Upper lobe of right lung (tissue), 1 donor: ENCODE data around the gene HSPA13. TPM values are rescaled to one million over a fixed set of nuclear protein-coding genes. Genes with fewer than 3 reads are reported as not detected.
"Not testable (repeated sequence)": the region's sequence is repeated elsewhere in the genome, so short reads cannot be mapped to it uniquely, and the experiment has no call there.

ENCODE experiments used
- ATAC-seq: fragments of 200-7000 bp; cut with Tn5 transposase; one replicate; pipeline ENCODE4 v1.9.1; 2020; ENCODE audit warnings: mild to moderate bottlenecking, moderate library complexity
- DNase-seq: peaks from one replicate; pipeline ENCODE4 v3.0.0-alpha.2; 2020
- H3K27ac ChIP-seq: fragments of 200-600 bp; one replicate; pipeline ENCODE4 v1.8.0; 2022
- H3K27me3 ChIP-seq: fragments of 200-600 bp; one replicate; pipeline ENCODE4 v1.8.0; 2022; ENCODE audit warnings: mild to moderate bottlenecking
- H3K36me3 ChIP-seq: fragments of 200-600 bp; one replicate; pipeline ENCODE4 v1.8.0; 2022
- H3K4me1 ChIP-seq: fragments of 200-600 bp; one replicate; pipeline ENCODE4 v1.8.0; 2022
- H3K4me3 ChIP-seq: fragments of 200-600 bp; one replicate; pipeline ENCODE4 v1.8.0; 2022; ENCODE audit warnings: mild to moderate bottlenecking
- H3K9me3 ChIP-seq: fragments of 200-600 bp; one replicate; pipeline ENCODE4 v1.8.0; 2022
- CTCF ChIP-seq: fragments of 200-600 bp; IDR thresholded peaks from one replicate; pipeline ENCODE4 v1.8.0; 2022; ENCODE audit warnings: antibody characterized with exemption
- intact Hi-C: fragments of 100-400 bp; cut with DNase I; formaldehyde crosslinking; loops from one replicate; pipeline ENCODE4 v1.11.0; 2022
- total RNA-seq: library from RNA; stranded (reverse); fragmentation: NEBNext Ultra II Directional; extraction: Animal tissue kit (Norgen Biotek cat#: 25700); gene quantifications from one replicate; pipeline ENCODE4 v1.2.1, GENCODE V29; 2021
- donor health status: DM: no; HTN: yes; CAD: no; lungs with severe emphysema.

Gene HSPA13
- total RNA-seq, 1 donor from 2014 or later: 24.9 TPM

GRCh38 chr21:14353726-14354125 is 29.2 kb downstream of the HSPA13 start:
- Histone ChIP-seq H3K4me3 (no peak overlapping the region), H3K9me3 (no peaks in the 10 kb centered on the region), H3K27me3 (no peaks in the 10 kb centered on the region), H3K36me3 (no peaks in the 10 kb centered on the region), H3K4me1 (no peaks in the 10 kb centered on the region), H3K27ac (no peak overlapping the region)
- DNase-seq (no peak), ATAC-seq (no peak)
- intact Hi-C loops: no loop called here
- TF ChIP-seq CTCF: no peak

GRCh38 chr21:14353231-14353630 is 29.7 kb downstream of the HSPA13 start:
- Histone ChIP-seq H3K9me3 (no peaks in the 10 kb centered on the region), H3K27ac (no peak overlapping the region), H3K36me3 (no peaks in the 10 kb centered on the region), H3K4me1 (no peaks in the 10 kb centered on the region), H3K27me3 (no peaks in the 10 kb centered on the region), H3K4me3 (no peak overlapping the region)
- intact Hi-C loops: no loop called here
- no peak for DNase-seq
- TF ChIP-seq CTCF: no peak
- no peak for ATAC-seq

- DNase-seq, H3K36me3 ChIP-seq, H3K4me3 ChIP-seq, H3K9me3 ChIP-seq, H3K4me1 ChIP-seq, intact Hi-C loops, ATAC-seq, H3K27ac ChIP-seq, H3K27me3 ChIP-seq: not testable (repeated sequence)
Measured at GRCh38 chr21:14327346-14327745, 55.6 kb downstream of the HSPA13 start.

GRCh38 chr21:14325595-14325994 is 57.4 kb downstream of the HSPA13 start:
- ATAC-seq: no peak
- H3K27me3 ChIP-seq: no peaks in the 10 kb centered on the region
- no peaks in the 10 kb centered on the region for H3K4me1 ChIP-seq
- no peak for TF ChIP-seq CTCF
- no peak overlapping the region for H3K27ac ChIP-seq
- H3K9me3 ChIP-seq: no peaks in the 10 kb centered on the region
- intact Hi-C loops: no loop called here
- DNase-seq: no peak
- no peaks in the 10 kb centered on the region for H3K36me3 ChIP-seq
- H3K4me3 ChIP-seq: no peak overlapping the region

Other genes with a start within 250 kb of the HSPA13 start
- not detected for gene LIPI, start 172.2 kb downstream of the HSPA13 start, total RNA-seq
- gene RBM11, start 167.0 kb downstream of the HSPA13 start, total RNA-seq: 1.7 TPM
- 18.2 TPM for gene SAMSN1, start 163.2 kb upstream of the HSPA13 start, total RNA-seq